ENCODE measurements around the gene ADARB1.

The ADARB1 gene

GRCh38 chr21:45151445-45152160 lies 77.2 kb downstream of the ADARB1 start:
- no peak for DNase-seq (ENCODE audit: low spot score in 2 of 2)
- H3K27me3 ChIP-seq (ENCODE audit: low read depth): no peaks in the 10 kb centered on the region
- no peaks in the 10 kb centered on the region for H3K9me3 ChIP-seq
- H3K36me3 ChIP-seq (replicated peaks): no peaks in the 10 kb centered on the region
- no peak overlapping the region for H3K4me3 ChIP-seq
- in situ Hi-C loops (cut with MboI; ENCODE audit: low sequenced_read_pairs): no loop called here
- no peaks in the 10 kb centered on the region for H3K4me1 ChIP-seq

- Histone ChIP-seq H3K27me3 (ENCODE audit: low read depth) (no peaks in the 10 kb centered on the region), H3K9me3 (no peaks in the 10 kb centered on the region), H3K4me1 (no peaks in the 10 kb centered on the region), H3K4me3 (no peak overlapping the region), H3K36me3 (replicated peaks) (no peaks in the 10 kb centered on the region)
- peak in 1 of 2 experiments; percentile 58 for DNase-seq (ENCODE audit: low spot score in 2 of 2)
- in situ Hi-C loops (cut with MboI; ENCODE audit: low sequenced_read_pairs): no loop called here
Measured at GRCh38 chr21:45152265-45152746, 77.9 kb downstream of the ADARB1 start.

- no peaks in the 10 kb centered on the region for H3K9me3 ChIP-seq
- no peak for DNase-seq (ENCODE audit: low spot score in 2 of 2)
- no peaks in the 10 kb centered on the region for H3K36me3 ChIP-seq (replicated peaks)
- no peaks in the 10 kb centered on the region for H3K27me3 ChIP-seq (ENCODE audit: low read depth)
- in situ Hi-C loops (cut with MboI; ENCODE audit: low sequenced_read_pairs): no loop called here
- no peak overlapping the region for H3K4me3 ChIP-seq
- H3K4me1 ChIP-seq: no peaks in the 10 kb centered on the region
Measured at GRCh38 chr21:45153358-45154318, 79.3 kb downstream of the ADARB1 start.

GRCh38 chr21:45154511-45155508 lies 80.4 kb downstream of the ADARB1 start:
- Histone ChIP-seq H3K9me3 (no peaks in the 10 kb centered on the region), H3K4me1 (no peaks in the 10 kb centered on the region), H3K36me3 (replicated peaks) (no peaks in the 10 kb centered on the region), H3K27me3 (ENCODE audit: low read depth) (no peaks in the 10 kb centered on the region), H3K4me3 (no peak overlapping the region)
- in situ Hi-C loops (cut with MboI; ENCODE audit: low sequenced_read_pairs): no loop called here
- no peak for DNase-seq (ENCODE audit: low spot score in 2 of 2)

- Histone ChIP-seq H3K9me3 (no peaks in the 10 kb centered on the region), H3K36me3 (replicated peaks) (no peaks in the 10 kb centered on the region), H3K4me1 (no peaks in the 10 kb centered on the region), H3K4me3 (no peak overlapping the region), H3K27me3 (ENCODE audit: low read depth) (no peaks in the 10 kb centered on the region)
- no peak for DNase-seq (ENCODE audit: low spot score in 2 of 2)
- in situ Hi-C loops (cut with MboI; ENCODE audit: low sequenced_read_pairs): no loop called here
Measured at GRCh38 chr21:45155910-45156309, 81.5 kb downstream of the ADARB1 start.

GRCh38 chr21:45156459-45156858 lies 82.1 kb downstream of the ADARB1 start:
- in situ Hi-C loops (cut with MboI; ENCODE audit: low sequenced_read_pairs): no loop called here

GRCh38 chr21:45157932-45158331 lies 83.6 kb downstream of the ADARB1 start:
- Histone ChIP-seq H3K4me3 (no peak overlapping the region), H3K36me3 (replicated peaks) (no peaks in the 10 kb centered on the region), H3K27me3 (ENCODE audit: low read depth) (no peaks in the 10 kb centered on the region), H3K9me3 (no peaks in the 10 kb centered on the region), H3K4me1 (no peaks in the 10 kb centered on the region)
- DNase-seq (ENCODE audit: low spot score in 2 of 2): no peak
- in situ Hi-C loops (cut with MboI; ENCODE audit: low sequenced_read_pairs): no loop called here

More at GRCh38 chr21:45156459-45156858, 82.1 kb downstream of the ADARB1 start:
- Histone ChIP-seq H3K36me3 (replicated peaks) (no peaks in the 10 kb centered on the region), H3K27me3 (ENCODE audit: low read depth) (no peaks in the 10 kb centered on the region), H3K4me1 (no peaks in the 10 kb centered on the region), H3K4me3 (no peak overlapping the region), H3K9me3 (no peaks in the 10 kb centered on the region)
- no peak for DNase-seq (ENCODE audit: low spot score in 2 of 2)

- Histone ChIP-seq H3K4me3 (no peak overlapping the region), H3K9me3 (no peaks in the 10 kb centered on the region), H3K4me1 (no peaks in the 10 kb centered on the region), H3K36me3 (replicated peaks) (no peaks in the 10 kb centered on the region), H3K27me3 (ENCODE audit: low read depth) (no peaks in the 10 kb centered on the region)
- no peak for DNase-seq (ENCODE audit: low spot score in 2 of 2)
- in situ Hi-C loops (cut with MboI; ENCODE audit: low sequenced_read_pairs): no loop called here
Measured at GRCh38 chr21:45158491-45159423, 84.4 kb downstream of the ADARB1 start.

GRCh38 chr21:45160198-45160597 lies 85.8 kb downstream of the ADARB1 start:
- no peaks in the 10 kb centered on the region for H3K4me1 ChIP-seq
- DNase-seq (ENCODE audit: low spot score in 2 of 2): no peak
- no peaks in the 10 kb centered on the region for H3K27me3 ChIP-seq (ENCODE audit: low read depth)
- H3K9me3 ChIP-seq: no peaks in the 10 kb centered on the region
- no peak overlapping the region for H3K4me3 ChIP-seq
- H3K36me3 ChIP-seq (replicated peaks): no peaks in the 10 kb centered on the region
- in situ Hi-C loops (cut with MboI; ENCODE audit: low sequenced_read_pairs): no loop called here

GRCh38 chr21:45161038-45161945 lies 86.9 kb downstream of the ADARB1 start:
- no peak for DNase-seq (ENCODE audit: low spot score in 2 of 2)
- Histone ChIP-seq H3K27me3 (ENCODE audit: low read depth) (no peaks in the 10 kb centered on the region), H3K4me1 (no peaks in the 10 kb centered on the region), H3K36me3 (replicated peaks) (no peaks in the 10 kb centered on the region), H3K4me3 (no peak overlapping the region), H3K9me3 (no peaks in the 10 kb centered on the region)
- in situ Hi-C loops (cut with MboI; ENCODE audit: low sequenced_read_pairs): no loop called here

GRCh38 chr21:45162115-45162514 lies 87.7 kb downstream of the ADARB1 start:
- in situ Hi-C loops (cut with MboI; ENCODE audit: low sequenced_read_pairs): no loop called here
- no peak overlapping the region for H3K4me3 ChIP-seq
- DNase-seq (ENCODE audit: low spot score in 2 of 2): no peak
- H3K4me1 ChIP-seq: no peaks in the 10 kb centered on the region
- H3K36me3 ChIP-seq (replicated peaks): no peaks in the 10 kb centered on the region
- no peaks in the 10 kb centered on the region for H3K27me3 ChIP-seq (ENCODE audit: low read depth)
- H3K9me3 ChIP-seq: no peaks in the 10 kb centered on the region

- Histone ChIP-seq H3K4me3 (no peak overlapping the region), H3K36me3 (replicated peaks) (no peaks in the 10 kb centered on the region), H3K9me3 (no peaks in the 10 kb centered on the region), H3K27me3 (ENCODE audit: low read depth) (no peaks in the 10 kb centered on the region), H3K4me1 (no peaks in the 10 kb centered on the region)
- DNase-seq (ENCODE audit: low spot score in 2 of 2): no peak
- in situ Hi-C loops (cut with MboI; ENCODE audit: low sequenced_read_pairs): no loop called here
Measured at GRCh38 chr21:45162809-45163208, 88.4 kb downstream of the ADARB1 start.

All from HAP-1 (cell line).